Embryonic facial prominence (tissue), 1 donor: Measurements from ENCODE around the gene ADAM12.

Source experiments
- DNase-seq: peaks from one replicate; pipeline ENCODE4 v3.0.0-alpha.2; 2016; ENCODE audit errors: extremely low spot score

Gene ADAM12

DNA sequence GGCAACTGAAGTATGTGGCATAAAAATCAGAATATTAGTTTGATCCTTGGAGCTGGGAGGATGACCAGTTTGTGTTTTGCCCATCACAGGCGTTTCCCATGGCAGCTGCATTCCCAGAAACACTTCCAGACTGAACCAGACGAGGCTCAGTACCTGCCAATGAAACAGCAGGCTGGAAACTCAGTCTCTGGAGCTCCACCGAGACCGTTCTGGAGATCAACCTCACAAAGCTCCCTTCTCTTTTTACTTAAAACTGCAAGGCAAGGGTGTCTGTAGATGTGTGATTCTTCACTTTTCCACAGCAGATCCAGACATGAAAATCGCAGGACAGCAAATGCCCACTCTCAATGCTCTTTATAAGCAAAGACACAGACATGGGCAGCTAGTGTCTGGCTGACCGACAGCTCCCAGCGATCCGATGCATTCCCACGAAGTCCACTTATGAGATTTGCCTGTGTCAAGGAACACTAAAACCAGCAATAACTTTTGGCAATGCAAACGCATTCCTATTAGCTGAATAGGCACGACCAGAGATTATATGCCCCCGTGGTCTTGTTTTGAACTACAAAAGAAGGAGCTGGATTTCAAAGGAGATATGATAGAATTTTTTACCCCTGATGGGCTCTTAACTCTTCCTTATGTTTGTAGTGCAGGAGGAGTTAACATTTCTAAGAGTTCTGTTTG lies 72.6 kb downstream of the ADAM12 start:
- DNase-seq: no peak

DNA sequence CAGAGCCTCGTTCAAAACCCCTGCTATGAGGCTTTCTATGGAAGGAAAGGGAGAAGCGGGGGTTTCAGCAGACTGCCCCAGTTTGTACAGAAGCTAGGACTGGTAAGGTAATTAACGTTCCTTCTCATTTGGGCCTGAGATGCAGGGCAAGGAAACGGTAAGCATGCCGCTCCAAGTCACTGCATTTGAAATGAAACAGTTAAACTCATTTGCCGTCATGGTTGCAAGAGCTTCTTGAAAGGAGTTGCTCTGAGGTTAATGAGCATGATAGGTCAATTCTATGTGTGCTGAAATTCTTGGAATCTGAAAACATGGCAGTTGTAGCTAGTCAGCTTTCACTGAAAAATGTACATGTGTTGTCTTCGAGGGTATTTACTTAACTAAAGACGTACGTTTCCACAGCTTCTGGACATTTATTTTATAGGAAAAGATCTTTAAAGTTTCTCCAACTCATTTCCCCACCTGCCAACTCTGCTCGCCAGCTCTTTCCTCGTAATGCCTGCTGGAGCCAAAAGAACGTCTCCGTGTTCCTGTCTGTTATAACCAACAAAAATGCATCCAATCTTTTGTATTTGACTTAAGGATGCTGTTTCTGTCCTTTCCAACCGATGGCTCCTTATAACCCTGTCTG lies 73.3 kb downstream of the ADAM12 start:
- DNase-seq: no peak

DNA sequence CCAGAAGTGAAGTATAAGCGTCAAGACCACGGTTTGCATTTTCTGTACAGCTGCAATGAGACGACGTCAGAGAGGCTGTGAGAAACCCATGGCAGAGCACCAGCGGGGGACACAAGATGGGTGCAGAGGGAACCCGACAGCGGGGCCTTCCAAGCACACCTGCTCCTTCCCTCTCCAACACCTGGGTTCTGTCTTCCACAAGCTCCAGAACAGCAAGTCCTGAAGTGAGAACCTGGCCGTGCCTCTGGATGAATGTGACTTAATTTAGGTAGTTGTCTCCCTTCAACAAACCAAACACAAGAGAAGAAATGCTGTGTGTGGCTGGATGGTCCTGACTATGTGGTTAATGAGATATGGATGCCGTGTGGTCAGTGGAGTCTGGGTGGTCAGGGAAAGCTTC lies 76.1 kb downstream of the ADAM12 start:
- DNase-seq: no peak

DNA sequence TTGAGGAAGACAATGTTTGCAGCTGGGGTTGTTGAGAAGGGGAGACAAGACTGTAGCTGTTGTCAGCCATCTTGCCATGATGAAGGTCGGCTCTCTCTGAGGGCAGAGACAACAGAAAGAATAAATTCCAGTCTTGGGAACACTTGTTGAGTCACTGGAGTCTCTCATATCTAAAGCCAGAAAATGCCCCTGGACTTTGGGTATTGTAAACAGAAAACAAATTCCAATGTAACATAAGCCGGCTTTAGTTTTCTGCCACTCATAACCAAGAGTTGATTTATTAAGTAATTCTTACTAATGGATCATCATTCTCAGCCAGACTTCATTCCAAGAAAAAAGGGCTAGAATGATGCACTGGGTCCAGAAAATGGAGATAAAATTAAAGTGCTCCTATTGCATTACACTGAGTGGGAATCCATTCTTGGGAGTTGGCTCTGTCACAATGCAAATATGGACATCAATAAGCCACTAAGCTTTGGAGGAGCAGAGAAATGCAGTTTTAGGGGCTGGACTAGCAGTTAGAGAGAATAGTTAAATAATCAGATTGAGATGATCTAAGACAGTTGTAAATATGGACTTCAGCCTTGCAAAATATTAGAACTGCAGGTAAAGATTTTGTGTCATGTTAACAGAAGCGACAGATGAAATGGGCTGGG lies 78.9 kb downstream of the ADAM12 start:
- DNase-seq: no peak

DNA sequence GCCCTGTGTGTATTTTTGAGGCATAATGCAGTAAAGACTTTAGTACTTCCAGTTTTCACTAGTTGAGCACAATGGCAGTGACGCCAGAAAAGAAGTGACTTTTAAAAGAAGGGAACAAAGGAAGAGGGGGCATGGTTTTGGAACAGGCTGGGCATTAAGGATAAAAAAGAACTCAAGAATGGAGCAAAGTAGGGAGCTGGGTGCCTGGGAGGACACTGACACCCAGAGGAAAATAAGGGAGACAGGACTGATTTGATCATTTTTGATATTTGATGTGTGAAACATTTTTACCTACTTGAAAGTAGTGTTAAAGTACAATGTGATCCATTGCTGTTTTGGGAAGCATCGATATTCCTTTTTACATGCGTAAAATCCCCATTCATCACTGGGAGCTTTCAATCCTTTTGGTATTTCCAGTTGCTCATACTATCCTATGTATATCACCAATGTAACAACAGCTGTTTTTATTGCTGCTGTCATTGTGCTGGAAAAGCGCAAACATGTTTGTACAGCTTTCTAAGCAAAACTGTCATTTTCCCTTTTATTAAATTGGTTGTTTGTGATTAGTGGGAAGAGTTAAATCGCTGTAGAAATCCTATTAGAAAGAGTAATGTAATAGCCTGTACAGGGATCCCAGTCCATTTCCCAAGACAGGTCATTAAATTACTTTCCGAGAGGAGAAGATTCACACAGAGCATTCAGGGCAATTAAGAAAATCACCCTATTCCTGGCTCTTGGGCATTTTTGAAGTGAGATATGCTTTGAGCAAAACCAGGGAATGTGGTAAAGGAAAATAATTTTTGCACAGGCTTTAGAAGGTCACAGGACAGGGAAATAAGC lies 85.2 kb downstream of the ADAM12 start:
- DNase-seq: no peak

DNA sequence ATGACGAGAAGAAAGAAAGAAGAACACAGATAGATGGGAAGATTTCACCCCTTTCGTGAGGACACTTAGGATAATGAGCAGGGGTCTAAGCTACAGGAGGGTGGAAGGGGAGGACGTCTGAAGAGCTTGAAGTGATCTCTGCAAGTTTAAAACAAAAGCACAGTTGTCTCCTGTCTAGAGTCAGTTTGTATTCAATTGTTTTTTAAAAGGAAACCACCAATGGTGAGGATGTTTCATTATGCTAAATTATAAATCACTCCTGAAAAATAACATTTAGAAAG lies 85.9 kb downstream of the ADAM12 start:
- DNase-seq: no peak

DNA sequence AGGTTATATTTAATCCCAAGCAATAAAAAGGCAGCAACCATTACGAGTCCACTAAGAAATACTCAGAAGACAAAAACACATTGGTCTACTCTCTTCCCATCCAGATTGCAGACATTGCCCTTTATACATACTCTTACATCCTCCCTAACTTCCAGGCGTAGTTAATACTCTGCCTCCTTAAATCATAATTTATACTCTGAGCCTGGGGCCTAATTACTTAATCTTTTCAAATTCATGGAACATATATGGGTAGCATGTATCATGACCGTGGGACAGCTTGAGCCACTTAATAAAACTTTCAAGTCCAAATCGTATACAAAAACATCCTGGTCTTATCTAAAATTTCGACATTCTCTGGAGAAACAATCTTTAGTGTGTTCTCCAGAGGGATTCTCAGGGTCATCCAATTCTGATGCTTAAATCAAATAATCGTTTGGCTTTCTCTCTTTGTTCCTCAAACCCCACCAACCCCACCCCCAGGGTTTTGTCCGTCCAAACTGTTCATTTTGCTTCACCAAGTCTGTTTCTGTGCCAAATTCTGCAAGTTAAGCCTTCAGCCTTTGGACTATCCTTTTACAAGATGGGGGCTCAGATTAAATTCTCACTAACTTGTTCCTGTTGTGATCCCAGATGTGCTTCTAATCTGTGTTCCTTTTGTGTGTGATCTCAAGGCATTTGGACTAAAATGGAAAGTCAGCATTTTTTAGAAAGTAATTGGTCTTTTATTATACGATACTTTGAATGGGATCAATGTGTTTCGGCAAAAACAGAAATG lies 86.4 kb downstream of the ADAM12 start:
- DNase-seq: no peak

DNA sequence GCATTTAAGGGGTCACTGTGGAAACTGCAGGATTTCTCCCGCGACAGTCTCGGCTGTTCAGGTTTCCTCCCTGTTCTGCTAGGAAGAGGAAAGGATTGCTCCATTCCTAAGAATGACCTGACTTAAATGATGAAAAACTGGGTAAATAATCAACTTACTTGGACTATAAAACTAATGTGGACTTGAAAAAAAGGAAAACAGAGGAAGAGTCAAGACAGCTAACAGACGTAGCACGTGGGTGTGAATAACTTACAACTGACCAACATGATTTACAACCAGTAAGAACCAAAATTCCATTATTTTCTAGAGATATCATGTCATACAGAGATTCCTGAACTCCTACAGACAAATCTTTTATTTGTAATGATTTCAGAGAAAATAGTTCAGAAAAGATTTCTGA lies 93.8 kb downstream of the ADAM12 start:
- no peak for DNase-seq

DNA sequence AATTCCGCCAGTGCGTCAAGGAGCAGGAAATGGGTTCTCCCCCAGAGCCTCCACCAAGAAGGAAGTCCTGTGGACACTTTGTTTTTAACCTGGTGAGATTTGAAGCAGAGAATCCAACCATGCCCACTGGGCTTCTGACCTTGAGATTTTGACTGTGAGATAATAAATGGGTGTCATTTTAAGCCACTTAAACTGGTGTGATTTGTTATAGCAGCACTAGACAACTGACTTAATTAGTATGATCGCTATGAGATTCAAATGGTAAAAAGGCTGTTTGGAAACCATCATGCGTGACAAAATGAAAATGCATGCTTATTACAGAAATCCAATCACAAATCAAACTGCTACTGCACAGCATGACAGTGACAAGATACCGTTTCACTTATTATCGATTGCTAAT lies 98.0 kb downstream of the ADAM12 start:
- no peak for DNase-seq

DNA sequence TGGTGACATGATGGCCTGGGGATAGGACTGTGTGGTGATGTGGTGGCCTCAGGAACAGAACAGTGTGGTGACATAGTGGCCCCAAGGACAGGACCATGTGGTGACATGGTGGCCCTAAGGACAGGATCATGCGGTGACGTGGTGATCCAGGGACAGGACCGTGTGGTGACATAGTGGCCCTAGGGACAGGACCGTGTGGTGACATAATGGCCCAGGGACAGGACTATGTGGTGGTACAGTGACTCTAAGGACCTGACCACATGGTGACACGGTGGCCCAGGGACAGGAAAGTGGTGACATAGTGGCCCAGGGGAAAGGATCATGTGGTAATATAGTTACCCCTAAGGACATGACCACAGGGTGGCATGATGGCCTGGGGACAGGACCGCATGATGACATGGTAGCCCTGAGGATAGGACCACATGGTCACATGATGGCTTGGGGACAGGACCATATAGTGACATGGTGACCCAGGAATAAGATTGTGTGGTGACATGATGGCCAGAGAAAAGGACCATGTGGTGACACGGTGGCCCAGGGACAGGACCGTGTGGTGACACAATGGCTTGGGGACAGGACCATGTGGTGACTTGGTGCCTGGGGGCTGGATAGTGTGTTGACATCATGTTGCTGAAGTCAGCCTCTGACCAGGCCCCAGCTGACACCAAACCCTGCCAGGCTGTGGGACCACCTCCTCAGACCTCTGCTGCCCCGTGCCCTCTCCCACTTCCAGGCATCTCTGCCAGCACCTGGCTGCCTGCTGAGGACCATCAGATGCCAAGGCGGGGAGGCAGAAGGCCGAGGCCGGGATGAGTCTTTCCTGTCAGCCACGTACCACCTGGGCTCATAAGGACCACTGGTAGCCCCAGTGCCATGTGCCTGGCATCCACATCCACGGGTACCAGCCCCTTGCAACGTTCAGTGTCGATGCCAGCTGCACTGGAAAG lies 99.5 kb downstream of the ADAM12 start:
- DNase-seq: no peak

DNA sequence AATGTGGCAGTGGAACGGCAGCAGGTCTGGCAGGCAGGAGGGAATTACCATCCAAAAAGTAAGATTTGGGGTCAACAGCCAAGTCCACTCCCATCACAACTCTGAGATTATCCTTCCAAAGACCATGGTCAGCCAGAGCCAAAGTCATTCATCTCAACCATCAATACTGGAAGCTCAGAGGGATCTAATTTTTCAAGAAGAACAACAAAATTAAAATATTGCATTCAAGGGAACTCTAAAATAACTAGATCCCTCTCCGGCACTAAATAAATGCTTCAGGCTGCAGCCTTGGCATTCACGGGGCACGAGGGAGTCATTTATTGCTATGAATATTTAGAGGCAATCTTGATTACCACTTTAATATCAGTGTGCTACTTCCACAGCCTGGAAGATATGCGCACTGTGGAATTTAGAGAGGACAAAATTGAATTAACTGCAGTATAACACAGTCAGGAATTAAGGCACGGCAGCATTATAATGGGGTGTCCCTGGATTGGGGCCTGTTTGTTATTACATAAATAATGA lies 102.0 kb downstream of the ADAM12 start:
- DNase-seq: no peak

DNA sequence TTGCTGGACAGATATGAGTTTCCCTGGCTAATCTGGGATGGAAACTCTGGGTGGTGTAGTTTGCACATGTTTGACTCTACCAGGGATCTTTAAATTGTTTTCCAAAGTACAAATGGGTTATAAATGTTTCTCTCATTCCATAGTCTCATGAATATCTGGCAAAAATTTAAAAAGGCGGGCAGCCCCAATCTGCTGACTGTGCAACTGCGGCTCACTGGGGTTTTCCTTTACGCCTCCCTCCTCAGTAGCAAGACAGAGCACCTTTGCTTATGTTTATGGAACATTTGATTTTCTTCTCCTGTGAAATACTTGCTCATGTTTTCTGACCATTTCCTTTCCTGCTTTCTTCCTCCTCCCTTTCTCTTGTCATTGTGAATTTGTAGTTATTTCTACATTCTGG lies 105.0 kb downstream of the ADAM12 start:
- no peak for DNase-seq

DNA sequence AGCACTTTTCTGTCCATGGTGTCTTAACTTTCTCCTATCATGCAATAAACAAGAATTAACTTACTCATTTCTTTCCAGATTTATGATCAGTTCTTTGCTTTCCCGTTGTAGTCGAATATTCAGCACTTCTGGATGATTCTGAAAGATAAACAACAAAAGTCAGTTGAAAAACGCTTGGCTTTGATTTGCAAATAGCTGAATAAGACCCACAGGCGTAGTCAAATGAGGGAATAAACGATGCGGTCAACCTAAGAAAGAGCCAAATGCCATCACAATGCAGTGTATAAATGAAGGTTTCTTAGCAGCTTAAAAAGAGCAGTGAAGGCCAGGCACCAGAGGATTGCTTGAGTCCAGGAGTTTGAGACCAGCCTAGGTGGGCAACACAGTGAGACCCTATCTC lies 109.4 kb downstream of the ADAM12 start:
- DNase-seq: no peak

DNA sequence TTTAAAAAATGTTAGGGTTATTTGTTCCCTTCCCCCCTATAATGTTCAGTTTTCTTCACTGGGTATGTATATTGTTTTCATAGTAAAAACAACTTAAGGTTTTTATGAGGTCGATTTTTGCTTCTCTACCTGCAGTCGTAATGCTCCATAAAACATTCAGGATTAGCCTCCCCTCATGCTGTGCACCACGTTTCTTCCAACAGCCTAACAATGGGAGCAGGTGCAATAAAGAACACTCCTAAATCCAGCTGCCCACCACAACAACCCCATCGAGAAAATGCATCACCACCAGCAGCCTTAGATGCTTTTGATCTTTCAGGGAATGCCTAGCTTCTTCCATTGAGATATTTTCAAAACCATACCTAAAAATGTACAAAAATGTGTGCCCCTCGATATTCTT lies 111.1 kb downstream of the ADAM12 start:
- DNase-seq: no peak

DNA sequence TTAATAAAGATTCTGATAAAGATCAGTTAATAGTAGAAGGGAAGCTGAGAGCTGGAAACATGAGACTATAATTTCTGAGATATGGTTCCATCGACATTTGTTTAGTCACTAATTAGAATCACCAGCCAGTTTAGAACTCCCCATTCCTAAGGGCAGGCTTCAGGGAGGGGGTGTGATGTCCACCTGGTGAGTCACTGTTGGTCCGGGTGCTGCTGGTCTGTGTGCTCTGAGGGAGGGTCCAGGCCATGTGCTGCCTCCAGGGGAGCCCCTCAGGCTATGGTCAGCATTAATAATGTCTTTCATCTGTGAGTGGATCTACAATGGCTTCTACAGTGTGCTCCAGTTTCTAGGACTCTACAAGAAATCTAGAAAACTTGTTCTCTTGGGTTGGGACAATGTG lies 115.8 kb downstream of the ADAM12 start:
- DNase-seq: no peak

DNA sequence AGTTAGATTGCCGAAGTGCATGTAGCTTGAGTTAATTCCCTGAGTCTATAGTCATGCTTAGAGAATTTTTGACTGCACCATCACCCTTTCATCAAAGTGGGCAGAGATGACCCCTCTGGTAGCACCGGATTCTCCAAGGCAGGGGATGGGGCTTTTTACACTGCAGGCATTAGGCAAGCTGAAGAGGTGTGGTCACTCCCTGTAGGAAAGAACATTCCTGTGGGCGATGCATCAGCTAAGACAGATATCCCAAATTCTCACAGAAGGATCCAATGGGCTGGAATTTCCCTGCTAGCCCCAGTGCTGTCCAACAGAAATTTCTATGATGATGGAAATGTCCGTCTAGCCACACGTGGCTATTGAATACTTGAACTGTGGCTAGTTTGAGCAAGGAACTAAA lies 118.2 kb downstream of the ADAM12 start:
- no peak for DNase-seq

DNA sequence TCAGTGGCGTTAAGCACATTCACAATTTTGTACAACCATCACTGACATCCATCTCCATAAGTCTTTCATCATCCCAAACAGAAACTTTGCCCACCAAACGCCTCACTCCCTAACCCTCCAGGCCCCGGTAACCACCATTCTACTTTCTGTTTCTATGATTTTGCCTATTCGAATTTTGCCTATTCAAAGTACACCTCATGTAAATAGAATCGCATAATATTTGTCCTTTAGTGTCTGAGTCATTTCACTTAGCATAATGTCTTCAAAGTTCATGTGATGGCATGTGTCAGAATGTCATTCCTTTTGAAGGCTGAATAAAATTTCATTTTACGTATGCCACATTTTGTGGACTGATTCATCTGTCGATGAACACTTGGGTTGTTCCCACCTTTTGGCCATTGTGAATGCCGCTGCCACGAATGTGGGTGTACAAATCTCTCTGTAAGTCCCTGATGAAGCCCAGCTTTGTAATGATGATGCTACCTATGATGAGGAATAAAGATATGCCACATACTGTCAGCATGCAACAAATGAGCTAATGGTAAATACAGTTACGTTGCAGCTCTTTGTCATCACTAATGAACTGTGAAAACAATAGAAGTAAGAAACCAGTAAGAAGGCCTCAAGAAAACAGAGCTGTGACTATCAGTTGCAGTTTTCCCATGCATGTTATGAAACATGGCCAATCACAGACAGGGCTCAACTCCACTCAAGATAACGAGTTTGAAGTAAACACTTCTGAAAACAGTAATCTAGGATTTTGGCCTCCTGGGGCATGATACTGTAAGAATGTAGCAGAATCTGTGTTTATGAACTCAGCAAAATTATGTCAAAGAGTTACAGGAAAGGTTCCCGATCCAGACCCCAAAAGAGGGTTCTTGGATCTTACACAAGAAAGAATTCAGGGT lies 120.0 kb downstream of the ADAM12 start:
- DNase-seq: no peak

DNA sequence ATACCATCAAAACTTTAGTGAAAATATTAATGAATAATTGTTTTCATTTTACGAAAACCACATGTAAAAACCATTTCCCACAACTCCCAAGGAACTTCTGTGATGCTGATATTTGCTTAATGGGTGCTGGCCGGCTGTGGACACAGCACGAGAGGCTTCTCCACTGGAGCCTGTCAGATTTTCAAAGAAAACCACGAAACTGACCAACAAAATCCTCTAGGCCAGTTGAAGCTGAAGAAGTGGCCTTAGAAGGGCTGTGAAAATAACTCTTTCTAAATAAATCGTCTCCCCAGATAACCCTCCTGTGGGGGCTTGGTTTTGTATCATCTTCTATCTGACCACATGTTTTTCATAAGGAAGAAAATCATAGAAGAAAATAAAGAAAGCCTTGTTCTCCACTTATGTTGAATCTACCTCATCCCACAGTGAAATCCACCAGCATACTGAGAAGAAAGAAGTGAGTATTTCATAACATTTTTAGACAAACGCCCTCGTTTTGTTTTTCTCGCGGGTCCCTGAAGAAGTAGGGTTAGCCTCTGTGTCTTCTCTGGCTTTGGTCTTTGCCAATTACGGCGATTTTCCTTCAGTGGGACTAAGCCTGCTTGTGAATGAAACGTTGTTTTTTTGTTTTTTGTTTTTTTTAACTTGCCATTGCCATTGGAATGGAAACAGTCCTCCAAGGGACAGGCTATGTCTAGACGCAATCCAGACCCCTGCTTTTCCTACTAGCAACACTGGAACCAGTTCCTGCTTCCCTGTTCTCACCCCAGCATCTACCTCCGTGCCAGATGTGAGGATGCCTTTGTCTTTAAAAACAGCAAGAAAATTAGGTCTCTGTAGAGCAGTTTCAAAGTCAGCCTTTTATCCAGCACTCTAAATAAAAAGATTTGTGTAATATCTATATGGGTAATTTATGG lies 123.9 kb downstream of the ADAM12 start:
- no peak for DNase-seq
